ENCODE results near the gene PERP. TPM values are rescaled to one million over a fixed set of nuclear protein-coding genes. Genes with fewer than 3 reads are reported as not detected.

Gene PERP
- total and polyA plus RNA-seq, 2 donors (not counting 1 experiment from before 2014, with no cell fraction given): 0.22 to 0.30 TPM

GRCh38 chr6:138101946-138102731, 5.1 kb downstream of the PERP start:
- Histone ChIP-seq H3K4me2 (replicated peaks; ENCODE audit: low read depth, low read length, poor library complexity, severe bottlenecking) (no peak overlapping the region), H3K27me3 (replicated peaks in 1 of 4; ENCODE audit: control extremely low read depth in 1 of 4, control insufficient read depth in 3 of 4, insufficient read depth in 4 of 4, low read length in 3 of 4) (peaks cover 0 to 36% (median 27%) of the 10 kb centered on the region in 4 experiments), H3K79me2 (ENCODE audit: control insufficient read depth, insufficient read depth, low read length) (no peaks in the 10 kb centered on the region), H3K9me3 (ENCODE audit: control extremely low read depth in 1 of 3, control insufficient read depth in 2 of 3, insufficient read depth in 1 of 3, low read length in 2 of 3) (peaks cover 0 to 3% (median 0%) of the 10 kb centered on the region in 3 donors), H3K9ac (ENCODE audit: low read length) (no peak overlapping the region), H3K27ac (ENCODE audit: low read length in 2 of 2) (no peak overlapping the region), H3K4me1 (ENCODE audit: control insufficient read depth in 2 of 2, insufficient read depth in 2 of 2, low read length in 2 of 2) (peaks cover 6 to 10% of the 10 kb centered on the region in 2 donors), H3K36me3 (replicated peaks in 1 of 2; ENCODE audit: control extremely low read depth in 1 of 2, control insufficient read depth in 1 of 2, extremely low read depth in 1 of 2, insufficient read depth in 2 of 2, low read length in 1 of 2) (no peaks in the 10 kb centered on the region), H2AFZ (ENCODE audit: insufficient read depth, low read depth, low read length, poor library complexity, severe bottlenecking) (no peak overlapping the region), H3K4me3 (ENCODE audit: control extremely low read depth in 1 of 5, extremely low read depth in 1 of 5, insufficient read depth in 1 of 5, low read depth in 2 of 5, low read length in 4 of 5) (no peak overlapping the region), H4K20me1 (ENCODE audit: control insufficient read depth, insufficient read depth, low read length, poor library complexity, severe bottlenecking) (no peaks in the 10 kb centered on the region)
- POLR2A ChIA-PET: no interaction called here
- no peak for TF ChIP-seq CTCF (IDR thresholded peaks at IDR 0.05)
- TF ChIP-seq EZH2 (IDR thresholded peaks at IDR 0.05; ENCODE audit: borderline replicate concordance, insufficient read depth, low read depth, low read length, poor library complexity, severe bottlenecking): no peak
- Mint-ChIP-seq H3K27ac (no peak overlapping the region), H3K9me3 (ENCODE audit: insufficient read depth) (peaks cover 2% of the 10 kb centered on the region), H3K4me3 (no peak overlapping the region), H3K4me1 (peaks cover 7% of the 10 kb centered on the region), H3K27me3 (peaks cover 59% of the 10 kb centered on the region)
- CTCF ChIA-PET: interaction anchor here (0.6 kb wide), 1 partner anchor 11 kb away, joined by 4 read pairs; no protein-coding TSS in a partner anchor
- intact Hi-C loops (cut with micrococcal nuclease): no loop called here
- ATAC-seq (ENCODE audit: low read depth): no peak
- no peak for DNase-seq
- no CpG with 5 or more reads among the region's 10 CpGs for WGBS (ENCODE audit: insufficient coverage)

GRCh38 chr6:138099832-138100231, 7.4 kb downstream of the PERP start:
- CTCF ChIA-PET: interaction anchor here (1.2 kb wide), 1 partner anchor 10 kb away, joined by 3 read pairs; no protein-coding TSS in a partner anchor
- H3K4me1 Mint-ChIP-seq: no peaks in the 10 kb centered on the region
- Histone ChIP-seq H4K20me1 (ENCODE audit: control insufficient read depth, insufficient read depth, low read length, poor library complexity, severe bottlenecking) (no peaks in the 10 kb centered on the region), H3K4me2 (replicated peaks; ENCODE audit: low read depth, low read length, poor library complexity, severe bottlenecking) (no peak overlapping the region), H2AFZ (ENCODE audit: insufficient read depth, low read depth, low read length, poor library complexity, severe bottlenecking) (no peak overlapping the region), H3K36me3 (replicated peaks in 1 of 2; ENCODE audit: control extremely low read depth in 1 of 2, control insufficient read depth in 1 of 2, extremely low read depth in 1 of 2, insufficient read depth in 2 of 2, low read length in 1 of 2) (no peaks in the 10 kb centered on the region), H3K9me3 (ENCODE audit: control extremely low read depth in 1 of 3, control insufficient read depth in 2 of 3, insufficient read depth in 1 of 3, low read length in 2 of 3) (peaks cover 0 to 3% (median 0%) of the 10 kb centered on the region in 3 donors), H3K4me3 (ENCODE audit: control extremely low read depth in 1 of 5, extremely low read depth in 1 of 5, insufficient read depth in 1 of 5, low read depth in 2 of 5, low read length in 4 of 5) (no peak overlapping the region), H3K27me3 (replicated peaks in 1 of 4; ENCODE audit: control extremely low read depth in 1 of 4, control insufficient read depth in 3 of 4, insufficient read depth in 4 of 4, low read length in 3 of 4) (peaks cover 0 to 16% (median 7%) of the 10 kb centered on the region in 4 experiments), H3K79me2 (ENCODE audit: control insufficient read depth, insufficient read depth, low read length) (no peaks in the 10 kb centered on the region), H3K4me1 (ENCODE audit: control insufficient read depth in 2 of 2, insufficient read depth in 2 of 2, low read length in 2 of 2) (no peaks in the 10 kb centered on the region), H3K9ac (ENCODE audit: low read length) (no peak overlapping the region), H3K27ac (ENCODE audit: low read length in 2 of 2) (no peak overlapping the region)
- H3K27me3 Mint-ChIP-seq: peaks cover 48% of the 10 kb centered on the region
- 67% methylated on average over 1 of the region's 5 CpGs for WGBS (ENCODE audit: insufficient coverage)
- H3K4me3 Mint-ChIP-seq: no peak overlapping the region
- POLR2A ChIA-PET: no interaction called here
- no peak overlapping the region for H3K27ac Mint-ChIP-seq
- DNase-seq (no peak), ATAC-seq (ENCODE audit: low read depth) (no peak)
- intact Hi-C loops (cut with micrococcal nuclease): no loop called here
- TF ChIP-seq CTCF (IDR thresholded peaks at IDR 0.05): no peak
- TF ChIP-seq EZH2 (IDR thresholded peaks at IDR 0.05; ENCODE audit: borderline replicate concordance, insufficient read depth, low read depth, low read length, poor library complexity, severe bottlenecking): no peak
- H3K9me3 Mint-ChIP-seq (ENCODE audit: insufficient read depth): peaks cover 2% of the 10 kb centered on the region
